SK-N-MC (cell line): ENCODE measurements around the gene MBNL2.

Source experiments
- DNase-seq: peaks from one replicate; pipeline ENCODE4 v3.0.0-alpha.2; 2011; ENCODE audit warnings: low read depth, low spot score
- H3K27ac ChIP-seq: fragments of 200-600 bp; sonication (generic); 2 replicates; pipeline ENCODE4 v1.5.1; 2016; ENCODE audit warnings: mixed run types
- H3K36me3 ChIP-seq: fragments of 200-600 bp; sonication (generic); 2 replicates; pipeline ENCODE4 v1.6.1; 2017; ENCODE audit warnings: antibody characterized with exemption, low read length, mixed read lengths; ENCODE audit not compliant: insufficient read depth
- H3K4me3 ChIP-seq: fragments of 200-600 bp; sonication (generic); 2 replicates; pipeline ENCODE4 v1.5.1; 2016
- H3K9ac ChIP-seq: fragments of 200-600 bp; sonication (generic); 2 replicates; pipeline ENCODE4 v1.8.0; 2017; ENCODE audit warnings: mixed run types, mixed read lengths; ENCODE audit not compliant: insufficient read length
- H3K9me3 ChIP-seq: fragments of 200-600 bp; sonication (generic); 2 replicates; pipeline ENCODE4 v1.6.1; 2017; ENCODE audit warnings: low read depth, mild to moderate bottlenecking, antibody characterized with exemption, low read length, moderate library complexity, mixed read lengths
- EZH2 ChIP-seq: fragments of 200-600 bp; sonication (generic); IDR thresholded peaks from one replicate; pipeline ENCODE4 v1.6.1; 2017; ENCODE audit warnings: antibody characterized with exemption
- FOXP2 ChIP-seq: optimal IDR thresholded peaks from 2 replicates; pipeline ENCODE3; 2011; ENCODE audit warnings: mild to moderate bottlenecking, moderate library complexity; ENCODE audit not compliant: insufficient read depth; ENCODE audit errors: extremely low read length, control extremely low read depth
- POLR2AphosphoS5 ChIP-seq: IDR thresholded peaks from 2 replicates; pipeline ENCODE4 v1.6.1; 2012; ENCODE audit warnings: mild to moderate bottlenecking, low read depth, low read length, borderline replicate concordance

Gene MBNL2

GRCh38 chr13:97335488-97336134 lies 113.5 kb downstream of the MBNL2 start:
- Histone ChIP-seq H3K9me3 (no peaks in the 10 kb centered on the region), H3K4me3 (no peak overlapping the region), H3K36me3 (no peaks in the 10 kb centered on the region), H3K27ac (no peak overlapping the region), H3K9ac (no peak overlapping the region)
- DNase-seq: no peak
- TF ChIP-seq POLR2AphosphoS5 (no peak), FOXP2 (no peak), EZH2 (no peak)

GRCh38 chr13:97337985-97338499 lies 115.9 kb downstream of the MBNL2 start:
- Histone ChIP-seq H3K9ac (no peak overlapping the region), H3K27ac (no peak overlapping the region), H3K4me3 (no peak overlapping the region), H3K9me3 (no peaks in the 10 kb centered on the region), H3K36me3 (no peaks in the 10 kb centered on the region)
- TF ChIP-seq FOXP2 (no peak), POLR2AphosphoS5 (no peak), EZH2 (no peak)
- no peak for DNase-seq

- peaks cover 4% of the 10 kb centered on the region; the same call in 1 of the 2 replicates for H3K36me3 ChIP-seq
- H3K9me3 ChIP-seq: no peaks in the 10 kb centered on the region
- no peak overlapping the region for H3K4me3 ChIP-seq
- no peak overlapping the region for H3K27ac ChIP-seq
- TF ChIP-seq EZH2 (no peak), POLR2AphosphoS5 (no peak)
- H3K9ac ChIP-seq: no peak overlapping the region
- no peak for DNase-seq
Observed at GRCh38 chr13:97338571-97338970, 116.4 kb downstream of the MBNL2 start.

GRCh38 chr13:97339019-97339987 lies 117.2 kb downstream of the MBNL2 start:
- H3K27ac ChIP-seq: no peak overlapping the region
- H3K36me3 ChIP-seq: peaks cover 5% of the 10 kb centered on the region; the same call in 1 of the 2 replicates
- no peak overlapping the region for H3K4me3 ChIP-seq
- DNase-seq: no peak
- TF ChIP-seq POLR2AphosphoS5: no peak
- no peak for TF ChIP-seq EZH2
- TF ChIP-seq FOXP2: no peak
- H3K9me3 ChIP-seq: no peaks in the 10 kb centered on the region
- no peak overlapping the region for H3K9ac ChIP-seq

- Histone ChIP-seq H3K36me3 (peaks cover 5% of the 10 kb centered on the region; the same call in 1 of the 2 replicates), H3K4me3 (no peak overlapping the region), H3K9ac (no peak overlapping the region), H3K27ac (no peak overlapping the region), H3K9me3 (no peaks in the 10 kb centered on the region)
- DNase-seq: no peak
- TF ChIP-seq FOXP2 (no peak), EZH2 (no peak), POLR2AphosphoS5 (no peak)
Observed at GRCh38 chr13:97339988-97340749, 118.0 kb downstream of the MBNL2 start.

GRCh38 chr13:97341135-97341534 lies 119.0 kb downstream of the MBNL2 start:
- Histone ChIP-seq H3K9me3 (no peaks in the 10 kb centered on the region), H3K36me3 (peaks cover 5% of the 10 kb centered on the region; the same call in 1 of the 2 replicates), H3K27ac (no peak overlapping the region), H3K4me3 (no peak overlapping the region), H3K9ac (no peak overlapping the region)
- TF ChIP-seq EZH2: no peak
- no peak for TF ChIP-seq POLR2AphosphoS5
- no peak for TF ChIP-seq FOXP2
- DNase-seq: no peak

- Histone ChIP-seq H3K9me3 (no peaks in the 10 kb centered on the region), H3K27ac (no peak overlapping the region), H3K36me3 (peaks cover 5% of the 10 kb centered on the region; the same call in 1 of the 2 replicates), H3K9ac (no peak overlapping the region), H3K4me3 (no peak overlapping the region)
- no peak for TF ChIP-seq POLR2AphosphoS5
- no peak for TF ChIP-seq EZH2
- no peak for TF ChIP-seq FOXP2
- no peak for DNase-seq
Observed at GRCh38 chr13:97342136-97342535, 120.0 kb downstream of the MBNL2 start.

GRCh38 chr13:97342936-97343335 lies 120.8 kb downstream of the MBNL2 start:
- peaks cover 5% of the 10 kb centered on the region; the same call in 1 of the 2 replicates for H3K36me3 ChIP-seq
- DNase-seq: no peak
- no peak overlapping the region for H3K4me3 ChIP-seq
- TF ChIP-seq FOXP2 (no peak), POLR2AphosphoS5 (no peak), EZH2 (no peak)
- no peaks in the 10 kb centered on the region for H3K9me3 ChIP-seq
- H3K9ac ChIP-seq: no peak overlapping the region
- no peak overlapping the region for H3K27ac ChIP-seq
